ENCODE data around the gene HBS1L.

- TF ChIP-seq, protein P1, sequence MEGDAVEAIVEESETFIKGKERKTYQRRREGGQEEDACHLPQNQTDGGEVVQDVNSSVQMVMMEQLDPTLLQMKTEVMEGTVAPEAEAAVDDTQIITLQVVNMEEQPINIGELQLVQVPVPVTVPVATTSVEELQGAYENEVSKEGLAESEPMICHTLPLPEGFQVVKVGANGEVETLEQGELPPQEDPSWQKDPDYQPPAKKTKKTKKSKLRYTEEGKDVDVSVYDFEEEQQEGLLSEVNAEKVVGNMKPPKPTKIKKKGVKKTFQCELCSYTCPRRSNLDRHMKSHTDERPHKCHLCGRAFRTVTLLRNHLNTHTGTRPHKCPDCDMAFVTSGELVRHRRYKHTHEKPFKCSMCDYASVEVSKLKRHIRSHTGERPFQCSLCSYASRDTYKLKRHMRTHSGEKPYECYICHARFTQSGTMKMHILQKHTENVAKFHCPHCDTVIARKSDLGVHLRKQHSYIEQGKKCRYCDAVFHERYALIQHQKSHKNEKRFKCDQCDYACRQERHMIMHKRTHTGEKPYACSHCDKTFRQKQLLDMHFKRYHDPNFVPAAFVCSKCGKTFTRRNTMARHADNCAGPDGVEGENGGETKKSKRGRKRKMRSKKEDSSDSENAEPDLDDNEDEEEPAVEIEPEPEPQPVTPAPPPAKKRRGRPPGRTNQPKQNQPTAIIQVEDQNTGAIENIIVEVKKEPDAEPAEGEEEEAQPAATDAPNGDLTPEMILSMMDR (IDR thresholded peaks at IDR 0.05 in 2 of 3, conservative IDR thresholded peaks at IDR 0.05 in 1 of 3; ENCODE audit: control insufficient read depth in 2 of 3, extremely low read depth in 1 of 3, insufficient read depth in 1 of 3, low read depth in 3 of 3, low read length in 3 of 3) = no peak
- TF ChIP-seq, protein P2, sequence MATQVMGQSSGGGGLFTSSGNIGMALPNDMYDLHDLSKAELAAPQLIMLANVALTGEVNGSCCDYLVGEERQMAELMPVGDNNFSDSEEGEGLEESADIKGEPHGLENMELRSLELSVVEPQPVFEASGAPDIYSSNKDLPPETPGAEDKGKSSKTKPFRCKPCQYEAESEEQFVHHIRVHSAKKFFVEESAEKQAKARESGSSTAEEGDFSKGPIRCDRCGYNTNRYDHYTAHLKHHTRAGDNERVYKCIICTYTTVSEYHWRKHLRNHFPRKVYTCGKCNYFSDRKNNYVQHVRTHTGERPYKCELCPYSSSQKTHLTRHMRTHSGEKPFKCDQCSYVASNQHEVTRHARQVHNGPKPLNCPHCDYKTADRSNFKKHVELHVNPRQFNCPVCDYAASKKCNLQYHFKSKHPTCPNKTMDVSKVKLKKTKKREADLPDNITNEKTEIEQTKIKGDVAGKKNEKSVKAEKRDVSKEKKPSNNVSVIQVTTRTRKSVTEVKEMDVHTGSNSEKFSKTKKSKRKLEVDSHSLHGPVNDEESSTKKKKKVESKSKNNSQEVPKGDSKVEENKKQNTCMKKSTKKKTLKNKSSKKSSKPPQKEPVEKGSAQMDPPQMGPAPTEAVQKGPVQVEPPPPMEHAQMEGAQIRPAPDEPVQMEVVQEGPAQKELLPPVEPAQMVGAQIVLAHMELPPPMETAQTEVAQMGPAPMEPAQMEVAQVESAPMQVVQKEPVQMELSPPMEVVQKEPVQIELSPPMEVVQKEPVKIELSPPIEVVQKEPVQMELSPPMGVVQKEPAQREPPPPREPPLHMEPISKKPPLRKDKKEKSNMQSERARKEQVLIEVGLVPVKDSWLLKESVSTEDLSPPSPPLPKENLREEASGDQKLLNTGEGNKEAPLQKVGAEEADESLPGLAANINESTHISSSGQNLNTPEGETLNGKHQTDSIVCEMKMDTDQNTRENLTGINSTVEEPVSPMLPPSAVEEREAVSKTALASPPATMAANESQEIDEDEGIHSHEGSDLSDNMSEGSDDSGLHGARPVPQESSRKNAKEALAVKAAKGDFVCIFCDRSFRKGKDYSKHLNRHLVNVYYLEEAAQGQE (IDR thresholded peaks at IDR 0.05; ENCODE audit: low read depth, low read length) = no peak
- TF ChIP-seq SIN3A (IDR thresholded peaks at IDR 0.05; ENCODE audit: low read depth, low read length) (no peak), RUNX3 (IDR thresholded peaks at IDR 0.05; ENCODE audit: low read length) (no peak), SMARCA5 (IDR thresholded peaks at IDR 0.05) (no peak), HDAC2 (IDR thresholded peaks at IDR 0.05) (no peak), ATF7 (IDR thresholded peaks at IDR 0.05; ENCODE audit: low read depth) (no peak), CEBPZ (IDR thresholded peaks at IDR 0.05; ENCODE audit: low read depth, low read length) (no peak), NR2F1 (conservative IDR thresholded peaks at IDR 0.05) (no peak), TAF1 (IDR thresholded peaks at IDR 0.05; ENCODE audit: borderline replicate concordance, low read depth, low read length) (no peak), POLR2AphosphoS5 (IDR thresholded peaks at IDR 0.05; ENCODE audit: low read length) (no peak), CREB1 (IDR thresholded peaks at IDR 0.05; ENCODE audit: low read depth) (no peak), EZH2 (IDR thresholded peaks at IDR 0.05; ENCODE audit: borderline replicate concordance, control insufficient read depth, low read depth, low read length) (no peak)
- TF ChIP-seq, protein P3, sequence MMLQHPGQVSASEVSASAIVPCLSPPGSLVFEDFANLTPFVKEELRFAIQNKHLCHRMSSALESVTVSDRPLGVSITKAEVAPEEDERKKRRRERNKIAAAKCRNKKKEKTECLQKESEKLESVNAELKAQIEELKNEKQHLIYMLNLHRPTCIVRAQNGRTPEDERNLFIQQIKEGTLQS (IDR thresholded peaks at IDR 0.05; ENCODE audit: borderline replicate concordance, extremely low read depth, low read depth, low read length) = no peak
Observed at GRCh38 chr6:135088281-135088680, 33.7 kb upstream of the HBS1L start.

Measured in GM12878 (cell line).